Measurements from ENCODE around the gene UNC5B. TPM values are rescaled to one million over a fixed set of nuclear protein-coding genes. Genes with fewer than 3 reads are reported as not detected.
A peak's percentile ranks its signal among the peaks of the same experiment; 100 is the strongest.

Gene UNC5B
- polyA plus RNA-seq, 1 experiment, result 8.1 TPM

- Histone ChIP-seq H3K27me3 (ENCODE audit: control insufficient read depth, insufficient read depth, low read length) (no peaks in the 10 kb centered on the region), H3K9me3 (ENCODE audit: control insufficient read depth, insufficient read depth, low read length) (no peaks in the 10 kb centered on the region), H3K4me3 (ENCODE audit: low read depth, low read length) (no peak overlapping the region), H3K27ac (ENCODE audit: low read depth, low read length) (peak overlapping the region; percentile 31)
- DNase-seq (ENCODE audit: low read depth, low spot score), result no peak
- no peak for TF ChIP-seq CTCF (IDR thresholded peaks at IDR 0.05; ENCODE audit: low read depth, low read length)
- POLR2A ChIA-PET, result interaction anchor here (1.0 kb wide), 1 partner anchor 11 kb away, joined by 3 read pairs; no protein-coding TSS in a partner anchor
- CTCF ChIA-PET, result interaction anchor here (0.5 to 0.8 kb wide), 2 partner anchors 47 to 612 kb away, joined by 3 to 5 read pairs; no protein-coding TSS in a partner anchor
Observed at GRCh38 chr10:71223347-71224058, 11.1 kb downstream of the UNC5B start.

- Histone ChIP-seq H3K27ac (ENCODE audit: low read depth, low read length) (no peak overlapping the region), H3K27me3 (ENCODE audit: control insufficient read depth, insufficient read depth, low read length) (no peaks in the 10 kb centered on the region), H3K4me3 (ENCODE audit: low read depth, low read length) (no peak overlapping the region), H3K9me3 (ENCODE audit: control insufficient read depth, insufficient read depth, low read length) (no peaks in the 10 kb centered on the region)
- no peak for DNase-seq (ENCODE audit: low read depth, low spot score)
- no peak for TF ChIP-seq CTCF (IDR thresholded peaks at IDR 0.05; ENCODE audit: low read depth, low read length)
- POLR2A ChIA-PET, result no interaction called here
- CTCF ChIA-PET, result interaction anchor here (1.0 to 1.5 kb wide), 2 partner anchors 17 to 45 kb away, joined by 3 read pairs; no protein-coding TSS in a partner anchor
Observed at GRCh38 chr10:71225291-71226058, 13.1 kb downstream of the UNC5B start.

- DNase-seq (ENCODE audit: low read depth, low spot score), result no peak
- Histone ChIP-seq H3K27me3 (ENCODE audit: control insufficient read depth, insufficient read depth, low read length) (no peaks in the 10 kb centered on the region), H3K27ac (ENCODE audit: low read depth, low read length) (no peak overlapping the region), H3K9me3 (ENCODE audit: control insufficient read depth, insufficient read depth, low read length) (no peaks in the 10 kb centered on the region), H3K4me3 (ENCODE audit: low read depth, low read length) (no peak overlapping the region)
- CTCF ChIA-PET, result interaction anchor here (0.7 kb wide), 1 partner anchor 41 kb away, joined by 4 read pairs; no protein-coding TSS in a partner anchor
- POLR2A ChIA-PET, result interaction anchor here (1.0 kb wide), 1 partner anchor 16 kb away, joined by 4 read pairs; no protein-coding TSS in a partner anchor
- no peak for TF ChIP-seq CTCF (IDR thresholded peaks at IDR 0.05; ENCODE audit: low read depth, low read length)
Observed at GRCh38 chr10:71228875-71229675, 16.7 kb downstream of the UNC5B start.

- no peaks in the 10 kb centered on the region for H3K27me3 ChIP-seq (ENCODE audit: control insufficient read depth, insufficient read depth, low read length)
- TF ChIP-seq CTCF (IDR thresholded peaks at IDR 0.05; ENCODE audit: low read depth, low read length), result no peak
- ChIA-PET CTCF (interaction anchor here (0.5 to 1.5 kb wide), 3 partner anchors 38 to 74 kb away, joined by 3 to 4 read pairs (median 3); no protein-coding TSS in a partner anchor), POLR2A (interaction anchor here (1.1 kb wide), 1 partner anchor 15 kb away, joined by 4 read pairs; no protein-coding TSS in a partner anchor)
- H3K27ac ChIP-seq (ENCODE audit: low read depth, low read length), result no peak overlapping the region
- no peaks in the 10 kb centered on the region for H3K9me3 ChIP-seq (ENCODE audit: control insufficient read depth, insufficient read depth, low read length)
- no peak overlapping the region for H3K4me3 ChIP-seq (ENCODE audit: low read depth, low read length)
- DNase-seq (ENCODE audit: low read depth, low spot score), result no peak
Observed at GRCh38 chr10:71229726-71230655, 17.6 kb downstream of the UNC5B start.
